Cardiac muscle cell (in vitro differentiated cells and primary cell): ENCODE measurements around the gene SIGLEC1. TPM values are rescaled to one million over a fixed set of nuclear protein-coding genes. Genes with fewer than 3 reads are reported as not detected.

Experiments used
- DNase-seq, 2 donors: peaks; one replicate each; pipeline versions ENCODE4 v3.0.0 to v3.0.0-alpha.2; 2010 to 2017; ENCODE audit warnings: low read depth in 1 of 2, low spot score in 1 of 2
- H3K27ac ChIP-seq: fragments of 200-600 bp; sonication (generic); 2 replicates; pipeline ENCODE4 v1.5.1; 2016
- H3K27me3 ChIP-seq: fragments of 200-600 bp; sonication (generic); 2 replicates; pipeline ENCODE4 v1.6.0; 2016; ENCODE audit warnings: control low read depth
- H3K36me3 ChIP-seq: fragments of 200-600 bp; sonication (generic); 2 replicates; pipeline ENCODE4 v1.5.1; 2016; ENCODE audit warnings: control low read depth
- H3K4me1 ChIP-seq: fragments of 200-600 bp; sonication (generic); 2 replicates; pipeline ENCODE4 v1.8.1; 2017; ENCODE audit warnings: low read depth, mild to moderate bottlenecking, mixed run types
- H3K4me3 ChIP-seq: fragments of 200-600 bp; sonication (generic); 2 replicates; pipeline ENCODE4 v1.5.1; 2016; ENCODE audit warnings: mild to moderate bottlenecking
- H3K9me3 ChIP-seq: fragments of 200-600 bp; sonication (generic); 2 replicates; pipeline ENCODE4 v1.5.1; 2017; ENCODE audit warnings: low read depth, mild to moderate bottlenecking, control low read depth
- CTCF ChIP-seq: IDR thresholded peaks from 2 replicates; pipeline ENCODE4 v1.5.1; 2012; ENCODE audit warnings: low read depth, mild to moderate bottlenecking, low read length
- polyA plus RNA-seq: library from polyadenylated mRNA; unstranded; fragments of >200 nt; fragmentation: Nextera tagmentation; extraction: Ambion mirVana; gene quantifications from 2 replicates; pipeline ENCODE4 v1.2.1, GENCODE V29; 2016
- total RNA-seq: library from RNA; depleted of rRNA; stranded (reverse); fragments of >200 nt; gene quantifications from 2 replicates; pipeline ENCODE4 v1.2.3, GENCODE V29; 2016

SIGLEC1 gene
- total and polyA plus RNA-seq, 2 experiments from 2014 or later, result not detected

GRCh38 chr20:3663031-3663701 lies 49.2 kb downstream of the SIGLEC1 start, which contains the start of gene GFRA4:
GFRA4 (minus strand) TSS chr20:3663399; CDS start chr20:3663399, 0 bp downstream.
- no peak within 1 kb of the TSS for H3K27ac ChIP-seq
- H3K36me3 ChIP-seq, result no peaks in the 10 kb centered on the region
- H3K4me3 ChIP-seq, result no peak within 1 kb of the TSS
- peaks cover 52% of the 10 kb centered on the region for H3K27me3 ChIP-seq
- H3K9me3 ChIP-seq, result no peaks in the 10 kb centered on the region
- DNase-seq, result no peak
- no peak for TF ChIP-seq CTCF
- peaks cover 8% of the 10 kb centered on the region for H3K4me1 ChIP-seq

Other genes starting within 250 kb of the SIGLEC1 start
- 26.2 and 26.8 TPM in 2 replicates for gene ATRN, start 241.6 kb downstream of the SIGLEC1 start, total RNA-seq
- 12.0 and 13.6 TPM in 2 replicates for gene ATRN, start 241.6 kb downstream of the SIGLEC1 start, polyA plus RNA-seq
- not detected in 2 replicates for gene GFRA4, start 49.2 kb downstream of the SIGLEC1 start, total RNA-seq
- gene GFRA4, start 49.2 kb downstream of the SIGLEC1 start, polyA plus RNA-seq, result not detected in 2 replicates
- gene ADAM33, start 30.6 kb downstream of the SIGLEC1 start, total RNA-seq, result 0.07 and 1.3 TPM in 2 replicates
- gene ADAM33, start 30.6 kb downstream of the SIGLEC1 start, polyA plus RNA-seq, result 0.45 and 0.56 TPM in 2 replicates
- 0.18 and 0.92 TPM in 2 replicates for gene HSPA12B, start 20.1 kb upstream of the SIGLEC1 start, total RNA-seq
- gene HSPA12B, start 20.1 kb upstream of the SIGLEC1 start, polyA plus RNA-seq, result 1.2 TPM in 1 of 2 replicates, not detected in the other
- gene ADISSP, start 55.2 kb upstream of the SIGLEC1 start, total RNA-seq, result 22.5 and 24.1 TPM in 2 replicates
- gene ADISSP, start 55.2 kb upstream of the SIGLEC1 start, polyA plus RNA-seq, result 38.5 and 45.3 TPM in 2 replicates
- 0.95 and 1.6 TPM in 2 replicates for gene SPEF1, start 68.8 kb upstream of the SIGLEC1 start, total RNA-seq
- 0.61 and 1.2 TPM in 2 replicates for gene SPEF1, start 68.8 kb upstream of the SIGLEC1 start, polyA plus RNA-seq
- gene CENPB, start 74.1 kb upstream of the SIGLEC1 start, total RNA-seq, result 45.0 and 47.6 TPM in 2 replicates
- gene CENPB, start 74.1 kb upstream of the SIGLEC1 start, polyA plus RNA-seq, result 10.5 and 12.5 TPM in 2 replicates
- 16.9 and 59.9 TPM in 2 replicates for gene CDC25B, start 83.7 kb upstream of the SIGLEC1 start, total RNA-seq
- 9.7 and 31.7 TPM in 2 replicates for gene CDC25B, start 83.7 kb upstream of the SIGLEC1 start, polyA plus RNA-seq
- 7.6 and 15.5 TPM in 2 replicates for gene AP5S1, start 107.9 kb upstream of the SIGLEC1 start, total RNA-seq
- 4.7 and 22.9 TPM in 2 replicates for gene AP5S1, start 107.9 kb upstream of the SIGLEC1 start, polyA plus RNA-seq
- gene MAVS, start 134.2 kb upstream of the SIGLEC1 start, total RNA-seq, result 34.7 and 40.9 TPM in 2 replicates
- gene MAVS, start 134.2 kb upstream of the SIGLEC1 start, polyA plus RNA-seq, result 15.0 and 19.8 TPM in 2 replicates
- 29.2 and 33.4 TPM in 2 replicates for gene PANK2, start 176.8 kb upstream of the SIGLEC1 start, total RNA-seq
- gene PANK2, start 176.8 kb upstream of the SIGLEC1 start, polyA plus RNA-seq, result 21.0 and 24.1 TPM in 2 replicates